Hepatocyte (in vitro differentiated cells): ENCODE data around the gene GATAD2A. TPM values are rescaled to one million over a fixed set of nuclear protein-coding genes. Genes with fewer than 3 reads are reported as not detected.

Source experiments
- DNase-seq: peaks from one replicate; pipeline ENCODE4 v3.0.0-alpha.2; 2016; ENCODE audit warnings: low spot score
- H2AFZ ChIP-seq: fragments of 200-600 bp; sonication (generic); 2 replicates; pipeline ENCODE4 v1.6.0; 2016; ENCODE audit warnings: antibody characterized with exemption, mild to moderate bottlenecking
- H3K27ac ChIP-seq: fragments of 200-600 bp; sonication (generic); 2 replicates; pipeline ENCODE4 v1.5.1; 2016; ENCODE audit warnings: mild to moderate bottlenecking
- H3K27me3 ChIP-seq: fragments of 200-600 bp; sonication (generic); 2 replicates; pipeline ENCODE4 v1.6.1; 2016
- H3K36me3 ChIP-seq: fragments of 200-600 bp; sonication (generic); replicated peaks from 2 replicates; pipeline ENCODE4 v1.5.1; 2016; ENCODE audit warnings: low read depth; ENCODE audit not compliant: insufficient read depth
- H3K4me1 ChIP-seq: fragments of 200-600 bp; sonication (generic); 2 replicates; pipeline ENCODE4 v1.5.1; 2016; ENCODE audit warnings: mild to moderate bottlenecking, moderate library complexity; ENCODE audit not compliant: insufficient read depth
- H3K4me2 ChIP-seq: fragments of 200-600 bp; sonication (generic); 2 replicates; pipeline ENCODE4 v1.6.0; 2016
- H3K4me3 ChIP-seq: fragments of 200-600 bp; sonication (generic); 2 replicates; pipeline ENCODE4 v1.5.1; 2016; ENCODE audit warnings: mild to moderate bottlenecking
- H3K79me2 ChIP-seq: fragments of 200-600 bp; sonication (generic); 2 replicates; pipeline ENCODE4 v1.6.0; 2017; ENCODE audit warnings: mild to moderate bottlenecking
- H3K9me2 ChIP-seq: fragments of 200-600 bp; sonication (generic); replicated peaks from 2 replicates; pipeline ENCODE4 v1.6.0; 2017; ENCODE audit warnings: mild to moderate bottlenecking; ENCODE audit not compliant: insufficient read depth
- H3K9me3 ChIP-seq: fragments of 200-600 bp; sonication (generic); 2 replicates; pipeline ENCODE4 v1.5.1; 2016; ENCODE audit warnings: low read depth, mild to moderate bottlenecking
- H4K20me1 ChIP-seq: fragments of 200-600 bp; sonication (generic); 2 replicates; pipeline ENCODE4 v1.6.0; 2016; ENCODE audit warnings: mild to moderate bottlenecking; ENCODE audit not compliant: insufficient read depth, poor library complexity, severe bottlenecking
- EZH2 ChIP-seq: fragments of 200-600 bp; sonication (generic); IDR thresholded peaks from 2 replicates; pipeline ENCODE4 v1.6.1; 2016; ENCODE audit warnings: antibody characterized with exemption, mild to moderate bottlenecking, borderline replicate concordance
- EZH2phosphoT487 ChIP-seq: fragments of 200-600 bp; sonication (generic); IDR thresholded peaks from one replicate; pipeline ENCODE4 v1.6.1; 2018; ENCODE audit warnings: antibody characterized with exemption, mild to moderate bottlenecking, low read depth, moderate library complexity; ENCODE audit not compliant: unreplicated experiment, severe bottlenecking
- WGBS: methylation state at CpG from one replicate; pipeline ENCODE4 v1.1.6; 2016; ENCODE audit warnings: low lambda C conversion rate; ENCODE audit errors: missing lambda C conversion rate; 5-methylcytosine and 5-hydroxymethylcytosine counted together
- polyA plus RNA-seq: library from polyadenylated mRNA; unstranded; fragments of >200 nt; fragmentation: Nextera tagmentation; extraction: Ambion mirVana; gene quantifications from 2 replicates; pipeline ENCODE4 v1.2.1, GENCODE V29; 2016
- total RNA-seq: library from RNA; depleted of rRNA; stranded (reverse); fragments of >200 nt; gene quantifications from 2 replicates; pipeline ENCODE4 v1.2.3, GENCODE V29; 2014
- TF ChIP-seq, protein P1 (sequence below): fragments of 200-600 bp; sonication (generic); IDR thresholded peaks from 2 replicates; pipeline ENCODE4 v1.5.1; 2016; ENCODE audit warnings: antibody characterized with exemption, mild to moderate bottlenecking; ENCODE audit not compliant: poor library complexity

GATAD2A gene
- total and polyA plus RNA-seq, 2 experiments from 2014 or later = 35.3 to 35.7 TPM

- H3K4me3 ChIP-seq = no peak overlapping the region
- DNase-seq = no peak
- H3K9me2 ChIP-seq = no peaks in the 10 kb centered on the region
- H3K36me3 ChIP-seq = no peaks in the 10 kb centered on the region
- H3K4me1 ChIP-seq = no peaks in the 10 kb centered on the region
- no peak overlapping the region for H2AFZ ChIP-seq
- no peak overlapping the region for H3K4me2 ChIP-seq
- H3K9me3 ChIP-seq = no peaks in the 10 kb centered on the region
- TF ChIP-seq EZH2phosphoT487 (no peak), EZH2 (no peak)
- TF ChIP-seq, protein P1, sequence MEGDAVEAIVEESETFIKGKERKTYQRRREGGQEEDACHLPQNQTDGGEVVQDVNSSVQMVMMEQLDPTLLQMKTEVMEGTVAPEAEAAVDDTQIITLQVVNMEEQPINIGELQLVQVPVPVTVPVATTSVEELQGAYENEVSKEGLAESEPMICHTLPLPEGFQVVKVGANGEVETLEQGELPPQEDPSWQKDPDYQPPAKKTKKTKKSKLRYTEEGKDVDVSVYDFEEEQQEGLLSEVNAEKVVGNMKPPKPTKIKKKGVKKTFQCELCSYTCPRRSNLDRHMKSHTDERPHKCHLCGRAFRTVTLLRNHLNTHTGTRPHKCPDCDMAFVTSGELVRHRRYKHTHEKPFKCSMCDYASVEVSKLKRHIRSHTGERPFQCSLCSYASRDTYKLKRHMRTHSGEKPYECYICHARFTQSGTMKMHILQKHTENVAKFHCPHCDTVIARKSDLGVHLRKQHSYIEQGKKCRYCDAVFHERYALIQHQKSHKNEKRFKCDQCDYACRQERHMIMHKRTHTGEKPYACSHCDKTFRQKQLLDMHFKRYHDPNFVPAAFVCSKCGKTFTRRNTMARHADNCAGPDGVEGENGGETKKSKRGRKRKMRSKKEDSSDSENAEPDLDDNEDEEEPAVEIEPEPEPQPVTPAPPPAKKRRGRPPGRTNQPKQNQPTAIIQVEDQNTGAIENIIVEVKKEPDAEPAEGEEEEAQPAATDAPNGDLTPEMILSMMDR = no peak
- peaks cover 46% of the 10 kb centered on the region for H4K20me1 ChIP-seq
- peaks cover 93% of the 10 kb centered on the region for H3K79me2 ChIP-seq
- no peak overlapping the region for H3K27ac ChIP-seq
- WGBS = 77% methylated on average over 2 of the region's 2 CpGs
- H3K27me3 ChIP-seq = no peaks in the 10 kb centered on the region
Measured at GRCh38 chr19:19439176-19439482, 33.7 kb downstream of the GATAD2A start.

DNA sequence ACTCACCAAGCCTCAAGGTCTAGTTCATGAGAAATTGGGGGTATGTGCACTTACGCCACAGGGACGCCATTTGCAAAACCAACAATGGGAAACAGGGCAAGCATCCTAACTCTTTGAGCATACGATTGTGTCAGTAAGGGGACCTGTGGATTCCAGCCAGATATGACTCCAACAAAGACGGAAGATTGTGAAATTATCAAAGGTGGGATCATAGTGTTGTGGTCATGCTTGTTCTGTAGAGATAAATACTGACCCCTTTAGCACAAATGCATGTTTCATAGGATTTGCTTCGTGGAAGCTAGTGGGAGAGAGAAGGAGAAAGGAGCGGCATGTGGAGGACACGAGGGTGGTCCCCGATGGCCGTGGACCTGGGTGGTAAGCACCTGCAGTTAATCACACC, 37.8 kb downstream of the GATAD2A start:
- Histone ChIP-seq H3K4me1 (no peaks in the 10 kb centered on the region), H3K9me2 (no peaks in the 10 kb centered on the region), H3K79me2 (peaks cover 93% of the 10 kb centered on the region), H2AFZ (no peak overlapping the region), H3K4me2 (no peak overlapping the region), H3K27ac (no peak overlapping the region), H3K27me3 (no peaks in the 10 kb centered on the region), H3K4me3 (no peak overlapping the region), H4K20me1 (peaks cover 43% of the 10 kb centered on the region), H3K9me3 (no peaks in the 10 kb centered on the region), H3K36me3 (no peaks in the 10 kb centered on the region)
- no peak for DNase-seq
- no peak for TF ChIP-seq EZH2
- no peak for TF ChIP-seq EZH2phosphoT487
- TF ChIP-seq, protein P1 = no peak
- 92% methylated on average over 9 of the region's 9 CpGs for WGBS

- Histone ChIP-seq H3K27ac (no peak overlapping the region), H3K9me2 (no peaks in the 10 kb centered on the region), H2AFZ (no peak overlapping the region), H3K4me2 (no peak overlapping the region), H3K9me3 (no peaks in the 10 kb centered on the region), H3K4me1 (no peaks in the 10 kb centered on the region), H3K4me3 (no peak overlapping the region), H3K36me3 (no peaks in the 10 kb centered on the region), H4K20me1 (peaks cover 43% of the 10 kb centered on the region), H3K27me3 (no peaks in the 10 kb centered on the region), H3K79me2 (peaks cover 93% of the 10 kb centered on the region)
- WGBS = 93% methylated on average over 11 of the region's 11 CpGs
- DNase-seq = no peak
- no peak for TF ChIP-seq EZH2phosphoT487
- TF ChIP-seq, protein P1 = no peak
- TF ChIP-seq EZH2 = no peak
Measured at GRCh38 chr19:19443902-19444680, 38.6 kb downstream of the GATAD2A start.
